HEK293 (cell line): ENCODE results near the gene ZMYM4.

ENCODE experiments used
- GLI2 ChIP-seq: fragments of 450-650 bp; formaldehyde crosslinking; IDR thresholded peaks from 2 replicates; pipeline ENCODE4; 2017; ENCODE audit warnings: missing biosample characterization, missing genetic modification characterization, low read depth, borderline replicate concordance
- MYNN ChIP-seq: fragments of 450-650 bp; formaldehyde crosslinking; IDR thresholded peaks from 2 replicates; pipeline ENCODE4 v1.5.1; 2016; ENCODE audit warnings: missing biosample characterization, missing genetic modification characterization, borderline replicate concordance
- MZF1 ChIP-seq: fragments of 450-650 bp; formaldehyde crosslinking; IDR thresholded peaks from 2 replicates; pipeline ENCODE4 v1.5.1; 2017; ENCODE audit warnings: missing biosample characterization, missing genetic modification characterization, borderline replicate concordance
- PRDM4 ChIP-seq: fragments of 450-650 bp; formaldehyde crosslinking; IDR thresholded peaks from 2 replicates; pipeline ENCODE4 v1.5.1; 2017; ENCODE audit warnings: missing biosample characterization, missing genetic modification characterization
- SP3 ChIP-seq: fragments of 450-650 bp; formaldehyde crosslinking; IDR thresholded peaks from 2 replicates; pipeline ENCODE4 v1.5.1; 2016; ENCODE audit warnings: missing biosample characterization, missing genetic modification characterization
- TSHZ1 ChIP-seq: fragments of 450-650 bp; formaldehyde crosslinking; IDR thresholded peaks from 2 replicates; pipeline ENCODE4 v1.5.1; 2016; ENCODE audit warnings: missing biosample characterization, missing genetic modification characterization, borderline replicate concordance
- ZBTB1 ChIP-seq: fragments of 450-650 bp; formaldehyde crosslinking; IDR thresholded peaks from 2 replicates; pipeline ENCODE4 v1.5.1; 2016; ENCODE audit warnings: missing biosample characterization, missing genetic modification characterization
- ZBTB11 ChIP-seq: fragments of 450-650 bp; formaldehyde crosslinking; conservative IDR thresholded peaks from 2 replicates; pipeline ENCODE4 v1.5.1; 2016; ENCODE audit warnings: low read depth, missing biosample characterization, missing genetic modification characterization
- ZBTB21 ChIP-seq: fragments of 450-650 bp; formaldehyde crosslinking; IDR thresholded peaks from 2 replicates; pipeline ENCODE4 v1.5.1; 2017; ENCODE audit warnings: missing biosample characterization, missing genetic modification characterization
- ZBTB8A ChIP-seq: fragments of 450-650 bp; formaldehyde crosslinking; IDR thresholded peaks from 2 replicates; pipeline ENCODE4 v1.5.1; 2016; ENCODE audit warnings: missing biosample characterization, missing genetic modification characterization
- ZNF146 ChIP-seq: fragments of 450-650 bp; formaldehyde crosslinking; IDR thresholded peaks from 2 replicates; pipeline ENCODE4 v1.5.1; 2016; ENCODE audit warnings: missing biosample characterization, missing genetic modification characterization
- ZNF24 ChIP-seq: fragments of 450-650 bp; formaldehyde crosslinking; IDR thresholded peaks from 2 replicates; pipeline ENCODE4 v1.5.1; 2016; ENCODE audit warnings: missing biosample characterization, missing genetic modification characterization
- ZNF266 ChIP-seq: fragments of 450-650 bp; formaldehyde crosslinking; IDR thresholded peaks from 2 replicates; pipeline ENCODE4 v1.5.1; 2016; ENCODE audit warnings: missing biosample characterization, missing genetic modification characterization, low read depth
- ZNF292 ChIP-seq: fragments of 450-650 bp; formaldehyde crosslinking; IDR thresholded peaks from 2 replicates; pipeline ENCODE4 v1.5.1; 2016; ENCODE audit warnings: low read depth, missing biosample characterization, missing genetic modification characterization, borderline replicate concordance
- ZNF341 ChIP-seq: fragments of 450-650 bp; formaldehyde crosslinking; IDR thresholded peaks from 2 replicates; pipeline ENCODE4; 2016; ENCODE audit warnings: low read depth, missing biosample characterization, missing genetic modification characterization
- ZNF404 ChIP-seq: fragments of 450-650 bp; formaldehyde crosslinking; IDR thresholded peaks from 2 replicates; pipeline ENCODE4 v1.5.1; 2017; ENCODE audit warnings: missing biosample characterization, missing genetic modification characterization
- ZNF433 ChIP-seq: fragments of 450-650 bp; formaldehyde crosslinking; IDR thresholded peaks from 2 replicates; pipeline ENCODE4 v1.5.1; 2016; ENCODE audit warnings: missing biosample characterization, missing genetic modification characterization, low read depth
- ZNF514 ChIP-seq: fragments of 450-650 bp; formaldehyde crosslinking; IDR thresholded peaks from 2 replicates; pipeline ENCODE4 v1.5.1; 2016; ENCODE audit warnings: missing biosample characterization, missing genetic modification characterization
- ZNF558 ChIP-seq: fragments of 450-650 bp; formaldehyde crosslinking; IDR thresholded peaks from 2 replicates; pipeline ENCODE4 v1.5.1; 2016; ENCODE audit warnings: missing biosample characterization, missing genetic modification characterization
- ZNF560 ChIP-seq: fragments of 450-650 bp; formaldehyde crosslinking; IDR thresholded peaks from 2 replicates; pipeline ENCODE4 v1.5.1; 2017; ENCODE audit warnings: missing biosample characterization, missing genetic modification characterization, borderline replicate concordance
- ZNF580 ChIP-seq: fragments of 450-650 bp; formaldehyde crosslinking; IDR thresholded peaks from 2 replicates; pipeline ENCODE4 v1.5.1; 2016; ENCODE audit warnings: missing biosample characterization, missing genetic modification characterization
- ZNF610 ChIP-seq: fragments of 450-650 bp; formaldehyde crosslinking; IDR thresholded peaks from 2 replicates; pipeline ENCODE4 v1.5.1; 2016; ENCODE audit warnings: missing biosample characterization, missing genetic modification characterization, borderline replicate concordance
- ZNF623 ChIP-seq: fragments of 450-650 bp; formaldehyde crosslinking; IDR thresholded peaks from 2 replicates; pipeline ENCODE4 v1.5.1; 2016; ENCODE audit warnings: missing biosample characterization, missing genetic modification characterization
- ZNF629 ChIP-seq: fragments of 450-650 bp; formaldehyde crosslinking; IDR thresholded peaks from 2 replicates; pipeline ENCODE4 v1.5.1; 2017; ENCODE audit warnings: missing biosample characterization, missing genetic modification characterization
- ZNF639 ChIP-seq: fragments of 450-650 bp; formaldehyde crosslinking; IDR thresholded peaks from 2 replicates; pipeline ENCODE4 v1.5.1; 2016; ENCODE audit warnings: missing biosample characterization, missing genetic modification characterization
- ZNF664 ChIP-seq: fragments of 450-650 bp; formaldehyde crosslinking; IDR thresholded peaks from 2 replicates; pipeline ENCODE4 v1.5.1; 2016; ENCODE audit warnings: missing biosample characterization, missing genetic modification characterization
- ZNF791 ChIP-seq: fragments of 450-650 bp; formaldehyde crosslinking; IDR thresholded peaks from 2 replicates; pipeline ENCODE4 v1.5.1; 2016; ENCODE audit warnings: missing biosample characterization, missing genetic modification characterization
- ZSCAN16 ChIP-seq: fragments of 450-650 bp; formaldehyde crosslinking; IDR thresholded peaks from 2 replicates; pipeline ENCODE4 v1.5.1; 2016; ENCODE audit warnings: missing biosample characterization, missing genetic modification characterization
- ZXDB ChIP-seq: fragments of 450-650 bp; formaldehyde crosslinking; IDR thresholded peaks from 2 replicates; pipeline ENCODE4 v1.5.1; 2016; ENCODE audit warnings: missing biosample characterization, missing genetic modification characterization

ZMYM4 gene

GRCh38 chr1:35380111-35380510, 111.6 kb downstream of the ZMYM4 start (continued):
- peak; percentile 25; the same call in 1 of the 2 replicates for TF ChIP-seq PRDM4 (tag by site-specific recombination)
- peak; percentile 57; the same call in 1 of the 2 replicates for TF ChIP-seq MZF1 (tag by site-specific recombination)
- 0 out of 2 replicates have a peak, but pooled peaks have one; percentile 70 for TF ChIP-seq ZBTB1 (tag by site-specific recombination)
- TF ChIP-seq ZNF292, result peak; percentile 95
- peak; percentile 52 for TF ChIP-seq ZNF341
- peak; percentile 98 for TF ChIP-seq ZNF433 (tag by site-specific recombination)
- TF ChIP-seq ZBTB11, result peak; percentile 90
- TF ChIP-seq ZBTB21 (tag by site-specific recombination), result peak; percentile 75; the same call in 1 of the 2 replicates
- peak; percentile 26; the same call in 1 of the 2 replicates for TF ChIP-seq ZNF146 (tag by site-specific recombination)
- peak; percentile 81; the same call in 1 of the 2 replicates for TF ChIP-seq ZNF791
- TF ChIP-seq ZNF24 (tag by site-specific recombination), result peak; percentile 79; the same call in 1 of the 2 replicates
- TF ChIP-seq ZXDB (tag by site-specific recombination), result peak; percentile 93
- peak; percentile 89 for TF ChIP-seq ZNF558
- 0 out of 2 replicates have a peak, but pooled peaks have one; percentile 63 for TF ChIP-seq ZNF610
- peak; percentile 52; the same call in 1 of the 2 replicates for TF ChIP-seq ZNF639 (tag by site-specific recombination)
- peak; percentile 89 for TF ChIP-seq ZNF623 (tag by site-specific recombination)
- peak; percentile 19; the same call in 1 of the 2 replicates for TF ChIP-seq ZSCAN16 (tag by site-specific recombination)
- TF ChIP-seq ZBTB8A (tag by site-specific recombination), result peak; percentile 93
- TF ChIP-seq ZNF664 (tag by site-specific recombination), result peak; percentile 88
- peak; percentile 84 for TF ChIP-seq ZNF629 (tag by site-specific recombination)
- peak; percentile 96 for TF ChIP-seq ZNF560 (tag by site-specific recombination)
- TF ChIP-seq ZNF266 (tag by site-specific recombination), result peak; percentile 97
- TF ChIP-seq TSHZ1 (tag by site-specific recombination), result peak; percentile 38; the same call in 1 of the 2 replicates
- TF ChIP-seq ZNF514, result peak; percentile 81; the same call in 1 of the 2 replicates
- TF ChIP-seq MYNN (tag by site-specific recombination), result peak; percentile 42; the same call in 1 of the 2 replicates
- peak; percentile 50; the same call in 1 of the 2 replicates for TF ChIP-seq SP3 (tag by site-specific recombination)
- peak; percentile 98 for TF ChIP-seq ZNF404
- TF ChIP-seq ZNF580 (tag by site-specific recombination), result peak; percentile 78
- TF ChIP-seq GLI2 (tag by site-specific recombination), result peak; percentile 33; the same call in 1 of the 2 replicates
